Kidney epithelial cell (primary cell): ENCODE data around the gene UTP25. TPM values are rescaled to one million over a fixed set of nuclear protein-coding genes. Genes with fewer than 3 reads are reported as not detected.
"Not testable (repeated sequence)": the region's sequence is repeated elsewhere in the genome, so short reads cannot be mapped to it uniquely, and the experiment has no call there.

Experiments used
- DNase-seq: peaks from one replicate; pipeline ENCODE4 v3.0.0-alpha.2; 2010; ENCODE audit warnings: low read depth
- H3K27me3 ChIP-seq: 2 replicates; pipeline ENCODE4 v1.6.0; 2011; ENCODE audit warnings: low read length; ENCODE audit not compliant: control insufficient read depth, insufficient read depth
- H3K36me3 ChIP-seq: 2 replicates; pipeline ENCODE4 v1.5.1; 2011; ENCODE audit warnings: low read length; ENCODE audit not compliant: control insufficient read depth, insufficient read depth
- H3K4me3 ChIP-seq: 2 replicates; pipeline ENCODE4 v1.5.1; 2011; ENCODE audit warnings: low read depth, mild to moderate bottlenecking, control low read depth, low read length
- total RNA-seq: library from RNA; depleted of rRNA; stranded (reverse); fragments of >200 nt; gene quantifications from 2 replicates; pipeline ENCODE4 v1.2.3, GENCODE V29; 2015
- TF ChIP-seq, protein P1 (sequence below): IDR thresholded peaks from 2 replicates; pipeline ENCODE4 v1.5.1; 2011; ENCODE audit warnings: mild to moderate bottlenecking, moderate library complexity, low read length, control low read depth, inconsistent platforms; ENCODE audit not compliant: insufficient read depth, poor library complexity, severe bottlenecking

Gene UTP25
- total RNA-seq, 1 donor from 2014 or later, result 14.6 TPM

DNA sequence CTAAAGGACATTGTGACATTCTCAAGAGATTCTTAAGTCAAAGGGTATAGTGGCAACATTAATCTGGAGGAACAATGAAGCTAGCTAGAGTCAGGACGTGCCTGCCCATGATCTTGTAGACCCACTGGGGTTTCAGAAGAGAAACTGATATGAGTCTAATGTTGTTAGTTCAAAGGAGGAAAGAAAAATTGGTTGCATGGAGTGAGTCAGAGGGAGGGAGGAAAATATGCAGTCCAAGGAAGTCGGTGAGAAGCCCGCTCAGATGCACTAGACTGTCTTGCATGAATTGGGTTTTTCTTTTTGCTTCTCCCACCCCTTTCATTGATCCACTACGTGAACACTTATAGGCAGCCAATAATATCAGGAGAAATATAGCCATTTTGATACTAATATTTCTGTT is 56.5 kb downstream of the UTP25 start:
- Histone ChIP-seq H3K4me3 (no peak overlapping the region), H3K36me3 (no peaks in the 10 kb centered on the region), H3K27me3 (no peaks in the 10 kb centered on the region)
- TF ChIP-seq, protein P1, sequence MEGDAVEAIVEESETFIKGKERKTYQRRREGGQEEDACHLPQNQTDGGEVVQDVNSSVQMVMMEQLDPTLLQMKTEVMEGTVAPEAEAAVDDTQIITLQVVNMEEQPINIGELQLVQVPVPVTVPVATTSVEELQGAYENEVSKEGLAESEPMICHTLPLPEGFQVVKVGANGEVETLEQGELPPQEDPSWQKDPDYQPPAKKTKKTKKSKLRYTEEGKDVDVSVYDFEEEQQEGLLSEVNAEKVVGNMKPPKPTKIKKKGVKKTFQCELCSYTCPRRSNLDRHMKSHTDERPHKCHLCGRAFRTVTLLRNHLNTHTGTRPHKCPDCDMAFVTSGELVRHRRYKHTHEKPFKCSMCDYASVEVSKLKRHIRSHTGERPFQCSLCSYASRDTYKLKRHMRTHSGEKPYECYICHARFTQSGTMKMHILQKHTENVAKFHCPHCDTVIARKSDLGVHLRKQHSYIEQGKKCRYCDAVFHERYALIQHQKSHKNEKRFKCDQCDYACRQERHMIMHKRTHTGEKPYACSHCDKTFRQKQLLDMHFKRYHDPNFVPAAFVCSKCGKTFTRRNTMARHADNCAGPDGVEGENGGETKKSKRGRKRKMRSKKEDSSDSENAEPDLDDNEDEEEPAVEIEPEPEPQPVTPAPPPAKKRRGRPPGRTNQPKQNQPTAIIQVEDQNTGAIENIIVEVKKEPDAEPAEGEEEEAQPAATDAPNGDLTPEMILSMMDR, result no peak
- DNase-seq, result no peak

DNA sequence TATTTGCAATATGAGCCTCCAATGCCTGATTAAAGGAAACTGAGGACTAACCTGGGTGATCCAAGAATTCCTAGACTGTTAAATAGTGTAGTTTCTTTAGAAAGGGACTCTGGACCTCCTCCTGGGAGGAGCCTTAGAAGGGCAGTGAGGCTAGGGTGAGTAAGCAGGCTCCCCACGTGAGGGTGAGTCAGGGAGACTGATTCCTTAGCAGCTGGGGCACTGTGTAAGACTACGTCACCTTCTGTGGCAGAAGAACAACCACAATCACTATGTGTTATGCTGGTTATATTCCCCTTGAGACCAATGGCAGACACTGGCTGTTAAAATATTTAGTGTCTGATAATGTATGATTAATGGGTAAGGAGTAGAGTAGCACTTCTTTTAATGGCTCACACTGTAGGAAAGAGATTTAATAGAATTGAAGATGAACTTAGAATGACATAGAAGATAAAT is 56.9 kb downstream of the UTP25 start:
- no peaks in the 10 kb centered on the region for H3K27me3 ChIP-seq
- H3K4me3 ChIP-seq, result no peak overlapping the region
- H3K36me3 ChIP-seq, result no peaks in the 10 kb centered on the region
- TF ChIP-seq, protein P1, result no peak
- peak; percentile 100 for DNase-seq

DNA sequence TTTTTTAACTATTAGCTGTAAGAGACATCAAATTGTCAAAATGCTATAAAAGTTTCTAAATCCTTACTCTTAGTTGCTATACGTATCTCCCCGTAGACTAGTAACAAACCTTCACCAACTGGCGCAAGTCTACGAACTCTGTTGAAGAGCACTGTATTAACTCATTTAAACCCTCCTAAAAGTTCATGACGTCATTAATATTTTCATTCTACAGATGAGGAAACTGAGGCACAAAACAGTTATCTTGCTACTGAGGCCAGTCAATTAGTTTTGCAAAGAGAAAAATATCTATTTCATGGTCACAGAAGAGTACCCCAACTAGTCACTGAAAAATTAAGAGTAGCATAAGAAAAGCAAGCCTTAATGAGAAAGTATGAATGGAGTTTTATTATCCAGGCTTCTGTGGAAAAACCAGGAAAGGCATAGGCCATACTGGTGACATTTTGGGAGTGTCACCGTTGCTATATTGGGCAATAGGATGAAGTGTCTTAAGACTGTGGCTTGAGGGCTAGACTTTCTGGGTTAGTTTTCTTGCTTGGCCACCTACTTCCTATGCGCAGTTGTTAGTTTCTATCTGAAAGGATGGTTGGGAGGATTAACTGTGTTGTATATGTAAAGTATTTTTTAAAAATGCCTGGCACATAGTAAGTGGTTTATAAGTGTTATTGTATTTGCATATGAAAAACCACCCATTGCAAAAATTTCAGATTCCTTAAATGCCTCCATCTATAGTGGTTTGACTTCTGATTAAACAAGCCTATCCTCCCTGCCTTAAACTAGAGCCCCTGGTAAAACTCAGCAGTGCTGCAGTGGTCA is 57.8 kb downstream of the UTP25 start:
- TF ChIP-seq, protein P1, result no peak
- no peak for DNase-seq
- H3K36me3 ChIP-seq, result no peaks in the 10 kb centered on the region
- no peaks in the 10 kb centered on the region for H3K27me3 ChIP-seq
- H3K4me3 ChIP-seq, result no peak overlapping the region

DNA sequence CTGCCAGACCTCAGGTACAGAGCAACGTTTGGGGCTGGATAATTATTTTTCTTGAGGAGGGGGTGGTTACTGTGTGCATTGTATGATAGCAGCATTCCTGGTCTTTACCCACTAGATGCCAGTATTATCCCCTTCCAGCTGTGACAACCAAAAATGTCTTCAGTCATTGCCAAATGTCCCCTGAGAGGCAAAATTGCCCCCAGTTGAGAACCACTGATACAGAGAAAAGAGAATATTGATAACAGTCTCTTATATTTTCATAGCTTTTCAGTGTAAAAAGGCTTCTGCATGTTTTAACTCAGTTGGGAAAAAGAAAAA is 58.4 kb downstream of the UTP25 start:
- H3K27me3 ChIP-seq, result no peaks in the 10 kb centered on the region

DNA sequence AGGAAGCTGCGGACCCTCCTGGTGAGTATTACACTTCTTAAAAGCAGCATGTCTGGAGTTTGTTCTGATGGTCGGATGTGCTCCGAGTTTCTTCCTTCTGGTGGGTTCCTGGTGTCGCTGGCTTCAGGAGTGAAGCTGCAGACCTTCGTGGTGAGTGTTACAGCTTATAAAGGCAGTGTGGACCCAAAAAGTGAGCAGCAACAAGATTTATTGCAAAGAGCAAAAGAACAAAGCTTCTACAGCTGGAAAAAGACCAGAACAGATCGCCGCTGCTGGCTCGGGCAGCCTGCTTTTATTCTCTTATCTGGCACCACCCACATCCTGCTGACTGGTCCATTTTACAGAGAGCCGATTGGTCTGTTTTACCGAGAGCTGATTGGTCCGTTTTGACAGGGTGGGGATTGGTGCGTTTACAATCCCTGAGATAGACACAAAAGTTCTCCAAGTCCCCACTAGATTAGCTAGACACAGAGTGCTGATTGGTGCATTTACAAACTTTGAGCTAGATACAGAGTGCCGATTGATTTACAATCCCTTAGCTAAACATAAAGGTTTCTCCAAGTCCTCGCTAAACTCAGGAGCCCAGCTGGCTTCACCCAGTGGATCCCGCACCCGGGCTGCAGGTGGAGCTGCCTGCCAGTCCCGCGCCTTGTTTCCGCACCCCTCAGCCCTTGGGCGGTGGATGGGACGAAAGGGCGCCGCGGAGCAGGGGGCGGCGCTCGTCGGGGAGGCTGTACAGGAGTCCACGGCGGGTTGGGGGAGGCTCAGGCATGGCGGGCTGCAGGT is 60.7 kb downstream of the UTP25 start:
- H3K4me3 ChIP-seq, H3K36me3 ChIP-seq, DNase-seq, H3K27me3 ChIP-seq: not testable (repeated sequence)

More for the DNA sequence above, 58.4 kb downstream of the UTP25 start:
- no peaks in the 10 kb centered on the region for H3K36me3 ChIP-seq
- TF ChIP-seq, protein P1, result peak; percentile 48
- no peak for DNase-seq
- H3K4me3 ChIP-seq, result no peak overlapping the region

DNA sequence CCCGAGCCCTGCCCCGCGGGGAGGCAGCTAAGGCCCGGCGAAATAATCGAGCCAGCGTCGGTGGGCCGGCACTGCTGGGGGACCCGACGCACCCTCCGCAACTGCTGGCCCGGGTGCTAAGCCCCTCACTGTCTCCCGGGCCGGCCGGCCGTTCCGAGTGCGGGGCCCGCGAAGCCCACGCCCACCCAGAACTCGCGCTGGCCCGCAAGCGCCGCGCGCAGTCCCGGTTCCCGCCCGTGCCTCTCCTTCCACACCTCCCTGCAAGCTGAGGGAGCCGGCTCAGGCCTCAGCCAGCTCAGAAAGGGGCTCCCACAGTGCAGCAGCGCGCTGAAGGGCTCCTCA is 61.3 kb downstream of the UTP25 start:
- no peak overlapping the region for H3K4me3 ChIP-seq
- no peaks in the 10 kb centered on the region for H3K36me3 ChIP-seq
- H3K27me3 ChIP-seq, result no peaks in the 10 kb centered on the region
- TF ChIP-seq, protein P1, result no peak
- no peak for DNase-seq
